Astrocyte of the cerebellum (primary cell): ENCODE data around the gene ITGB2.

Source experiments
- DNase-seq: peaks from one replicate; pipeline ENCODE4 v3.0.0-alpha.2; 2011; ENCODE audit warnings: low read depth
- H3K4me3 ChIP-seq: 2 replicates; pipeline ENCODE4 v1.5.1; 2011; ENCODE audit warnings: mild to moderate bottlenecking, low read depth, low read length, moderate library complexity
- CTCF ChIP-seq: IDR thresholded peaks from 2 replicates; pipeline ENCODE4 v1.5.1; 2012; ENCODE audit warnings: low read length, low read depth, moderate library complexity, mild to moderate bottlenecking; ENCODE audit errors: missing control alignments
- in situ Hi-C: cut with HindIII; loops from 2 replicates; pipeline ENCODE4 v1.10.0; 2017; ENCODE audit warnings: low sequenced_read_pairs

ITGB2 gene

GRCh38 chr21:44924606-44925377 is 4.1 kb upstream of the ITGB2 start:
- no peak overlapping the region for H3K4me3 ChIP-seq
- TF ChIP-seq CTCF: no peak
- in situ Hi-C loops: no loop called here
- peak; percentile 42 for DNase-seq

GRCh38 chr21:44923480-44924084 is 2.9 kb upstream of the ITGB2 start:
- no peak overlapping the region for H3K4me3 ChIP-seq
- DNase-seq: no peak
- in situ Hi-C loops: no loop called here
- TF ChIP-seq CTCF: no peak

GRCh38 chr21:44921928-44922327 is 1.2 kb upstream of the ITGB2 start:
- H3K4me3 ChIP-seq: no peak overlapping the region
- no peak for TF ChIP-seq CTCF
- DNase-seq: no peak
- in situ Hi-C loops: no loop called here

- in situ Hi-C loops: no loop called here
- TF ChIP-seq CTCF: no peak
- H3K4me3 ChIP-seq: no peak overlapping the region
- DNase-seq: no peak
These were observed 596 bp downstream of the ITGB2 start for GRCh38 chr21:44919913-44920693.

GRCh38 chr21:44919111-44919912 is 1.4 kb downstream of the ITGB2 start:
- no peak for DNase-seq
- no peak overlapping the region for H3K4me3 ChIP-seq
- in situ Hi-C loops: no loop called here
- TF ChIP-seq CTCF: no peak

DNA sequence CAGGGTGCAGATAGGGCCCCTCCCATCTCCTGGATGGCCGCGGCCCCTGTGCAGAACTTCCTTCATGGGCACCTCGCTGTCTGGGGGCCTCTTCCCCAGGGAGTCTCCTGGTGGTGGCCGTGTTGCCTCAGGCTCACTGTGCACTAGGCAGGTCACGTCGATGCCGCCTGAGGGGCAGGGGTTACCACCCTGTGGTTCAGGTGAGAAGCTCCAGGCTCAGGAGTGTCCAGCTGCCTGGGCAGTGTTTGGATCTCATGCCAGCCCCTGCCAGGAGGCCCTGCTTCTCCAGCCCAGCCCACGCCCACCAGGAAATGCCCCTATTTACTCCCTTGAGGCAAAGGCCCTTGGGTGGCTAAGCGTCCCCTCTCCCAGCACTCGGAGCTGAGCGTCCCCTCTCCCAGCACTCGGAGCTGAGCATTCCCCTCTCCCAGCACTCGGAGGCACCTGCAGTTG is 2.1 kb downstream of the ITGB2 start:
- in situ Hi-C loops: no loop called here
- no peak for DNase-seq
- no peak overlapping the region for H3K4me3 ChIP-seq
- no peak for TF ChIP-seq CTCF
